PFSK-1 (cell line): ENCODE data around the gene CDH3.

Source experiments
- POLR2AphosphoS5 ChIP-seq: IDR thresholded peaks from 2 replicates; pipeline ENCODE4 v1.6.1; 2012; ENCODE audit warnings: low read depth, mild to moderate bottlenecking, control low read depth, low read length, moderate library complexity
- REST ChIP-seq, 2 experiments: IDR thresholded peaks; 2 replicates each; pipeline versions ENCODE4 v1.6.1 to v1.8.0; 2011 to 2012; ENCODE audit warnings: low read depth in 2 of 2, low read length in 2 of 2, control low read depth in 1 of 2, inconsistent platforms in 1 of 2, mild to moderate bottlenecking in 1 of 2, moderate library complexity in 1 of 2; ENCODE audit not compliant: insufficient read depth in 1 of 2
- TAF1 ChIP-seq: IDR thresholded peaks from 2 replicates; pipeline ENCODE4 v1.6.1; 2012; ENCODE audit warnings: low read length, control low read depth, borderline replicate concordance; ENCODE audit not compliant: insufficient read depth

DNA sequence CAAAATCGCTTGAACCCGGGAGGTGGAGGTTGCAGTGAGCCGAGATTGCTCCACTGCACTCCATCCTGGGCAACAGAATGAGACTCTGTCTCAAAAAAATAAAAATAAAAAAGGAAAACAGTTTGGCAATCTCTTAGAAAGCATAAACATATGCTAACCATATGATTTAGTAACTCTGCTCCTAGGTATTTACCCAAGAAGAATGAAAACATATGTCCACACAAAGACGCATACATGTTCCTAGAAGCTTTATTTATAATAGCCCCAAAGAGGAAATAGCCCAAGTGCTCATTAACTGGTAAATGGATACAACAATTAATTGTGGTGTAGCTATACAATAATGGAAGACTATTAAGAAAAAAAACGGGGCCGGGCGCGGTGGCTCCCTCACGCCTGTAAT is 73.5 kb downstream of the CDH3 start:
- no peak for TF ChIP-seq TAF1
- no peak for TF ChIP-seq POLR2AphosphoS5
- TF ChIP-seq REST (IDR thresholded peaks at IDR 0.05; ENCODE audit: insufficient read depth in 1 of 2, low read depth in 2 of 2, low read length in 2 of 2) = no peak
